NCI-H146 treated with DMSO at 0.1 percent for 48 hours (cell line): ENCODE measurements around the gene CCDC157.
"Not testable (repeated sequence)": the region's sequence is repeated elsewhere in the genome, so short reads cannot be mapped to it uniquely, and the experiment has no call there.

Source experiments
- DNase-seq: peaks from one replicate; lab custom pipeline; 2025; ENCODE audit not compliant: unreplicated experiment; lab: John Stamatoyannopoulos, UW

The CCDC157 gene

GRCh38 chr22:30325724-30326254 is 31.0 kb upstream of the CCDC157 start:
- no peak for DNase-seq

- DNase-seq: no peak
Observed at GRCh38 chr22:30326255-30326705, 30.5 kb upstream of the CCDC157 start.

GRCh38 chr22:30326706-30327362 is 30.0 kb upstream of the CCDC157 start, which contains the start of gene TBC1D10A:
TSS of gene TBC1D10A (minus strand) at chr22:30326941. CDS start at chr22:30326881, 60 bp downstream.
- peak; percentile 77 for DNase-seq

- no peak for DNase-seq
Observed at GRCh38 chr22:30327864-30328345, 28.9 kb upstream of the CCDC157 start.

- no peak for DNase-seq
Observed at GRCh38 chr22:30328466-30329049, 28.2 kb upstream of the CCDC157 start.

- no peak for DNase-seq
Observed at GRCh38 chr22:30332551-30332950, 24.3 kb upstream of the CCDC157 start.

GRCh38 chr22:30332994-30333706 is 23.7 kb upstream of the CCDC157 start:
- DNase-seq: no peak

- DNase-seq: no peak
Observed at GRCh38 chr22:30333707-30334087, 23.1 kb upstream of the CCDC157 start.

GRCh38 chr22:30334646-30335045 is 22.2 kb upstream of the CCDC157 start:
- no peak for DNase-seq

- DNase-seq: no peak
Observed at GRCh38 chr22:30335236-30335635, 21.6 kb upstream of the CCDC157 start.

- no peak for DNase-seq
Observed at GRCh38 chr22:30336752-30337460, 19.9 kb upstream of the CCDC157 start.

- DNase-seq: no peak
Observed at GRCh38 chr22:30337461-30337778, 19.4 kb upstream of the CCDC157 start.

- not testable (repeated sequence) for DNase-seq
Observed at GRCh38 chr22:30338341-30338740, 18.5 kb upstream of the CCDC157 start.

GRCh38 chr22:30338802-30339201 is 18.0 kb upstream of the CCDC157 start:
- no peak for DNase-seq

GRCh38 chr22:30340911-30341685 is 15.7 kb upstream of the CCDC157 start:
- no peak for DNase-seq

- no peak for DNase-seq
Observed at GRCh38 chr22:30344447-30345200, 12.2 kb upstream of the CCDC157 start.

- no peak for DNase-seq
Observed at GRCh38 chr22:30347255-30347892, 9.4 kb upstream of the CCDC157 start.

- no peak for DNase-seq
Observed at GRCh38 chr22:30348404-30348803, 8.4 kb upstream of the CCDC157 start.

- DNase-seq: no peak
Observed at GRCh38 chr22:30348809-30349208, 8.0 kb upstream of the CCDC157 start.
